Naive thymus-derived CD8-positive, alpha-beta T cell (primary cell): ENCODE results near the gene ACOD1. TPM values are rescaled to one million over a fixed set of nuclear protein-coding genes. Genes with fewer than 3 reads are reported as not detected.

Experiments used
- ATAC-seq, 2 donors: fragments of 150-1000 bp; cut with Tn5 transposase in 1 of 2; sonication (Bioruptor Pico), chemical (Tn5 transposase) in 1 of 2; 1 replicate in 1 of 2; 2 replicates in 1 of 2; pipeline ENCODE4 v1.10.0; 2021; ENCODE audit warnings: mild to moderate bottlenecking in 2 of 2, moderate library complexity in 2 of 2
- POLR2A ChIA-PET: fragments of 350-600 bp; sonication (Branson Sonifier 250); formaldehyde crosslinking; loops from one replicate; lab custom pipeline; 2021; ENCODE audit warnings: antibody characterized with exemption; lab: Charles Lee
- DNase-seq, 10 donors: peaks; one replicate each; pipeline versions ENCODE4 v3.0.0 to v3.0.0-alpha.2; 2020 to 2022
- H3K27ac Mint-ChIP-seq, 10 donors: one replicate each; pipeline ENCODE4 v1.8.0; 2020 to 2022; ENCODE audit warnings: mild to moderate bottlenecking in 10 of 10, mixed read lengths in 10 of 10, moderate library complexity in 4 of 10, inconsistent platforms in 1 of 10
- H3K27me3 Mint-ChIP-seq, 5 donors: one replicate each; pipeline ENCODE4 v1.8.0; 2021 to 2022; ENCODE audit warnings: mixed read lengths in 5 of 5
- H3K36me3 Mint-ChIP-seq, 3 donors: one replicate each; pipeline ENCODE4 v1.8.0; 2020 to 2022; ENCODE audit warnings: mixed read lengths in 3 of 3, mild to moderate bottlenecking in 2 of 3, inconsistent platforms in 1 of 3
- H3K4me1 Mint-ChIP-seq, 4 donors: one replicate each; pipeline ENCODE4 v1.8.0; 2021 to 2022; ENCODE audit warnings: mixed read lengths in 4 of 4
- H3K4me3 Mint-ChIP-seq, 10 donors: one replicate each; pipeline ENCODE4 v1.8.0; 2020 to 2022; ENCODE audit warnings: mild to moderate bottlenecking in 10 of 10, mixed read lengths in 10 of 10, moderate library complexity in 6 of 10, inconsistent platforms in 1 of 10
- H3K9me3 Mint-ChIP-seq, 9 donors: one replicate each; pipeline ENCODE4 v1.8.0; 2020 to 2022; ENCODE audit warnings: mixed read lengths in 9 of 9, mild to moderate bottlenecking in 3 of 9, inconsistent platforms in 1 of 9, moderate library complexity in 1 of 9
- polyA plus RNA-seq, 3 donors: library from polyadenylated mRNA; unstranded; fragments of 300-500 nt; fragmentation: Illumina TruSeq; gene quantifications; one replicate each; pipeline ENCODE4 v1.2.3, GENCODE V29; 2021
- total RNA-seq, 8 experiments: library from RNA in 2 of 8; stranded (reverse) in 2 of 8; gene quantifications; one replicate each; pipeline ENCODE4 v1.2.3 and lab custom pipeline; 2021 to 2026

Gene ACOD1
- total and polyA plus RNA-seq, 5 experiments from 2014 or later: not detected

DNA sequence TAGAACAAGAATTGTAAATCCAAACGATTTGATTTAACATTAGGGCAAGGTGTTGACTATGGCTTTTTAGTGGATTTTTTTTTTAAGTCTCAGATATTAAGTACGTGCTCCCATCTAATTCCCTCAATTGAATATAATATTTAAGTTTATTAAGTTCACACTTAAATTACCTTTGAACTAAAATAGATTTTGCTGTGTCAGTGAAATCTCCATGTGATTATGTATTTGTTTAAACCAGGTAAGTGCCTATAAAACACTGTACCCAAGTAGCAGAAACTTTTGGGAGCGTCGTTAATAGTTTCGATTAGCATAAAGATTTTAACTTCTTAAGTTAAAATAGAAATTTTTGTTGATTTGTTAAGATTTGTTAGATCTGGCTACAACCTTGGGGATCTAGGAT lies 45.2 kb downstream of the ACOD1 start:
- Mint-ChIP-seq H3K27ac (peak overlapping the region in 9 of 10 donors; percentile 97 to 100 (median 99)), H3K4me1 (peaks cover 22 to 60% (median 57%) of the 10 kb centered on the region in 4 donors), H3K4me3 (peak overlapping the region; percentile 88 to 99 (median 96)), H3K9me3 (no peaks in the 10 kb centered on the region), H3K36me3 (peaks cover 7 to 32% (median 17%) of the 10 kb centered on the region in 3 donors), H3K27me3 (no peaks in the 10 kb centered on the region)
- ATAC-seq: no peak
- no peak for DNase-seq
- POLR2A ChIA-PET: interaction anchor here (1.1 to 10.2 kb wide), 8 partner anchors 10 to 336 kb away, joined by 3 to 182 read pairs (median 6); partner anchors contain the start of genes FBXL3 and KCTD12

DNA sequence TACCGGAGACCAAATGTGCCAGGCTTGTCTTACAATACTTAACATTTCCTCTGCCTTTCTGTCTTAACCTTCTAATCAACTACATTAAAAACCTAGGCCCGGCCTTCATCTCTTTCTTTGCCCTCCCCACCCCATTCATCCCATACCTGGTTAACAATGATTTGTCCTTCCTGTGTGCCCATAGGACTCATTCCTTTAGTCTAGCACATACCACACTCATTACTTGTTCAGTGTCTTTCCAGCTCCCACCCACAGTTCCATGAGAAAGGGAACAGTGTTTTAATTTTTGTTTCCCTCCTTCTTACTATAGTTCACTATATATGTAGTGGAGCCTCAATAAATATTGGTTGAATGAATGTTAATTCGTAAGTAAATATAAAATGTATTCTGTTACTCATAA lies 46.0 kb downstream of the ACOD1 start:
- Mint-ChIP-seq H3K27ac (peak overlapping the region; percentile 54 to 99 (median 80)), H3K9me3 (no peaks in the 10 kb centered on the region), H3K36me3 (peaks cover 7 to 40% (median 20%) of the 10 kb centered on the region in 3 donors), H3K27me3 (no peaks in the 10 kb centered on the region), H3K4me3 (peak overlapping the region in 9 of 10 donors; percentile 12 to 99 (median 66)), H3K4me1 (peaks cover 27 to 68% (median 59%) of the 10 kb centered on the region in 4 donors)
- ATAC-seq: no peak
- no peak for DNase-seq
- POLR2A ChIA-PET: interaction anchor here (4.2 to 10.2 kb wide), 3 partner anchors 9 to 31 kb away, joined by 34 to 182 read pairs (median 40); partner anchors contain the start of gene FBXL3

DNA sequence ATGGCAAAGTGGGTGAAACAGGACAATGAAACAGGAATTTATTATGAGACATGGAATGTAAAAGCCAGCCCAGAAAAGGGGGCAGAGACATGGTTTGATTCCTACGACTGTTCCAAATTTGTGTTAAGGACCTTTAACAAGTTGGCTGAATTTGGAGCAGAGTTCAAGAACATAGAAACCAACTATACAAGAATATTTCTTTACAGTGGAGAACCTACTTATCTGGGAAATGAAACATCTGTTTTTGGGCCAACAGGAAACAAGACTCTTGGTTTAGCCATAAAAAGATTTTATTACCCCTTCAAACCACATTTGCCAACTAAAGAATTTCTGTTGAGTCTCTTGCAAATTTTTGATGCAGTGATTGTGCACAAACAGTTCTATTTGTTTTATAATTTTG lies 52.2 kb downstream of the ACOD1 start:
- Mint-ChIP-seq H3K4me1 (peaks cover 21 to 50% (median 41%) of the 10 kb centered on the region in 4 donors), H3K4me3 (no peak overlapping the region), H3K36me3 (peaks cover 7 to 76% (median 22%) of the 10 kb centered on the region in 3 donors), H3K27me3 (no peaks in the 10 kb centered on the region), H3K9me3 (no peaks in the 10 kb centered on the region), H3K27ac (peak overlapping the region in 1 of 10 donors; percentile 81)
- DNase-seq: no peak
- ATAC-seq: no peak
- POLR2A ChIA-PET: interaction anchor here (2.1 to 5.7 kb wide), 2 partner anchors 8 to 26 kb away, joined by 9 to 40 read pairs; partner anchors contain the start of genes CLN5 and FBXL3

- peak overlapping the region in 2 of 10 donors; percentile 12 to 15 for H3K4me3 Mint-ChIP-seq
- H3K27me3 Mint-ChIP-seq: no peaks in the 10 kb centered on the region
- H3K27ac Mint-ChIP-seq: peak overlapping the region; percentile 15 to 86 (median 70)
- POLR2A ChIA-PET: interaction anchor here (1.3 to 5.7 kb wide), 4 partner anchors 9 to 25 kb away, joined by 3 to 40 read pairs (median 7); partner anchors contain the start of genes CLN5 and FBXL3
- no peaks in the 10 kb centered on the region for H3K9me3 Mint-ChIP-seq
- ATAC-seq (no peak), DNase-seq (no peak)
- H3K4me1 Mint-ChIP-seq: peaks cover 22 to 48% (median 40%) of the 10 kb centered on the region in 4 donors
- H3K36me3 Mint-ChIP-seq: peaks cover 3 to 73% (median 19%) of the 10 kb centered on the region in 3 donors
Observed at GRCh38 chr13:77001540-77001939, 53.2 kb downstream of the ACOD1 start.

DNA sequence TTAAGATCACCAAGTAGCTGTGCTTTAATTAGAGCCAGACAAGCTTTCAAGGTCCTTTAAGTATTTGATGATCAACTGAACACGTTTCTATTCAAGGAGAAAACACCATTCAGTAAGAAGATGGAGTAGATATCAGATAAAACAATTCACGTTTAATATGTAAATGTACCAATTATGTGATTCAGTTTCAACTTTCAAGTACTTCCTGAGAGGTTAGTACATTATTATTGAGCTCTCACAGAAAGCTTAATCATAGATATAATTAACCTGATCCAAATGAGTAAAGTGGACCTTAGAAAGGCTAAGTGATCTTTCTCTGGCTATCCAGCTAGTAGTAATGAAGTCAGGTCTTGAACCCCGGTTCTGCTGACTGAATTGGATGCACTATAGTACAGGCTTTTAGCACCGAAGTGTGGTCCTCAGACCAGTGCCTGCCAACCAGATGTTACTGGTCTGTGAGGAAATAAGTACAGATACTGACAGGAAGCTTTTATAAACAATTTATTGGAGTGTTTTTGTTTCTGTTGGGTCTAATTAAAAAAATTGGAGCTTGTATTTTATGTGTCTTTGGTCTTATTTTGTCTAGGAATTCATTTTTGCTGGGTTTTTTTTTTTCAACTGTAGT lies 53.8 kb downstream of the ACOD1 start:
- DNase-seq: no peak
- Mint-ChIP-seq H3K36me3 (peaks cover 0 to 73% (median 17%) of the 10 kb centered on the region in 3 donors), H3K4me1 (peaks cover 21 to 53% (median 43%) of the 10 kb centered on the region in 4 donors), H3K4me3 (peak overlapping the region in 2 of 10 donors; percentile 12 to 15), H3K9me3 (no peaks in the 10 kb centered on the region), H3K27me3 (no peaks in the 10 kb centered on the region), H3K27ac (peak overlapping the region; percentile 15 to 86 (median 70))
- ATAC-seq: peak in 1 of 2 donors; percentile 28
- POLR2A ChIA-PET: interaction anchor here (0.7 to 5.7 kb wide), 5 partner anchors 9 to 386 kb away, joined by 3 to 40 read pairs (median 5); partner anchors contain the start of genes CLN5 and FBXL3

- H3K4me1 Mint-ChIP-seq: peaks cover 21 to 58% (median 44%) of the 10 kb centered on the region in 4 donors
- no peaks in the 10 kb centered on the region for H3K27me3 Mint-ChIP-seq
- H3K27ac Mint-ChIP-seq: peak overlapping the region in 5 of 10 donors; percentile 12 to 85 (median 67)
- POLR2A ChIA-PET: interaction anchor here (0.6 to 5.7 kb wide), 6 partner anchors 8 to 386 kb away, joined by 3 to 40 read pairs (median 4); partner anchors contain the start of genes CLN5 and FBXL3
- H3K9me3 Mint-ChIP-seq: no peaks in the 10 kb centered on the region
- ATAC-seq (no peak), DNase-seq (no peak)
- peaks cover 0 to 73% (median 15%) of the 10 kb centered on the region in 3 donors for H3K36me3 Mint-ChIP-seq
- no peak overlapping the region for H3K4me3 Mint-ChIP-seq
Observed at GRCh38 chr13:77002590-77003190, 54.4 kb downstream of the ACOD1 start.

Other genes starting within 250 kb of the ACOD1 start
- 10 to 100 TPM; 12.8 to 14.0 TPM for gene KCTD12, start 62.1 kb upstream of the ACOD1 start, total RNA-seq
- under 1 TPM; 0.29 to 0.58 (median 0.43) TPM for gene KCTD12, start 62.1 kb upstream of the ACOD1 start, polyA plus RNA-seq
- 10 to 100 TPM; 48.8 to 49.6 TPM for gene CLN5, start 43.6 kb downstream of the ACOD1 start, total RNA-seq
- 10 to 100 TPM; 16.9 to 30.8 (median 25.8) TPM for gene CLN5, start 43.6 kb downstream of the ACOD1 start, polyA plus RNA-seq
- 100 to 1,000 TPM in 1 of 2 experiments, 10 to 100 TPM in 1; 96.5 to 106 TPM for gene FBXL3, start 78.6 kb downstream of the ACOD1 start, total RNA-seq
- 10 to 100 TPM; 29.3 to 44.7 (median 32.6) TPM for gene FBXL3, start 78.6 kb downstream of the ACOD1 start, polyA plus RNA-seq